Measurements from ENCODE around the gene CLSTN2.

Gene CLSTN2

GRCh38 chr3:140276703-140277102, 341.7 kb downstream of the CLSTN2 start:
- no peak for DNase-seq (ENCODE audit: low read depth in 2 of 2)

DNA sequence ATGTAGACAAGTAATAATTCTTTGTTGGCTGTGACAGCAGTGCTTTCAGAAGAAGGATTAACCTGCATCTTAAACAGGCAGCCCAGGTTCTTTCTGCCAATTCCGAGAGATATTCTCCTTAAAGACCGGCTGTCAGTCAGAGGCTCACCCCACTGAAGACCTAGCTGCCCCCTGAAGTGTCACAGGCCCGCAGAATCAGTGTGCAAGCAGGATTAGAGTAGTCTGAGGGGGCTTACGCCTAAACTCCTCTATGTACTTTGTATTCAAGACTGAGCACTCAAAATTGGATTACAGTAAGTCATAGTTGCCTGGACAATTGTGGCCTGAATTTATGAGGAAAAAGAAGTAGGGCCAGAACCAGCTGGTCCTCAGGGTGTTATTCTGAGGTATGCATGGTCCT, 342.9 kb downstream of the CLSTN2 start:
- DNase-seq (ENCODE audit: low read depth in 2 of 2), result no peak

DNA sequence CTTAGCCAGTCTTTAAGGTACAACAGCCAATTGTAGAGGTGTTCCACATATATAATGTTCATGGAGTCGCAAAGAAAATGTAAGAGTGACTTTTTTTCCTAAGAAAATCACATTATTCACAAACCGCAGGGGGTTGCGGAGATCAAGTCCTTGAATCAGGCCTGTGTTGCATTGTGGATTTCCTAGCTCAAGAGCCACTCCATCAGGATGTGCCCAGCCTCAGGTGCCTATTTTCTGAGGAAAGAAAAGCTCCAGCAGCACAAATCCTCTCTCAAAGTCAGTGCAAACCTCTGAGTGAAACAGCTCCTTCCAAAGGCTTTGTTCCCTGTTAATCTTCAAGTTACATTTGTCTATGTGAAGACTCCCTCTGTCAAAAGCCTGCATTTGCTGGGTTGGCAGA, 349.4 kb downstream of the CLSTN2 start:
- no peak for DNase-seq (ENCODE audit: low read depth in 2 of 2)

DNA sequence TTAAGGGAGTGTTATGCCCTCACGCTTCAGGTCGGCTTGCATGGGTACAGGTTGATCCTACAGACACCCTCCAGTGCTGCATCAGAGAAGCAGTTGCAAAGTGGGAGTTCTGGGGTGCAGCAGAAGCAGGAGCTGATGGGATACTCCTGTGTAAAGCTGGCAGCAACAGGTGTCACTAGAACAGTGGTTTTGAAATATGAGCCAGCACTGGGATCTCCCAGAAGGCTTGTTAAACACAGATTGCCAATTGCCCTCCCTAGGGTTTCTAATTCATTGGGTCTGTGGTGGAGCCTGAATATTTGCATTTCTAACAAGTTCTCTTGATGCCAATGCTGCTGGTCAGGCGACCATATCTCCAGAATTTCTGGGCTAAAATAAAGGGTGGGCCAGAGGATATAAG, 350.4 kb downstream of the CLSTN2 start:
- no peak for DNase-seq (ENCODE audit: low read depth in 2 of 2)

GRCh38 chr3:140288595-140288994, 353.6 kb downstream of the CLSTN2 start:
- DNase-seq (ENCODE audit: low read depth in 2 of 2), result no peak

DNA sequence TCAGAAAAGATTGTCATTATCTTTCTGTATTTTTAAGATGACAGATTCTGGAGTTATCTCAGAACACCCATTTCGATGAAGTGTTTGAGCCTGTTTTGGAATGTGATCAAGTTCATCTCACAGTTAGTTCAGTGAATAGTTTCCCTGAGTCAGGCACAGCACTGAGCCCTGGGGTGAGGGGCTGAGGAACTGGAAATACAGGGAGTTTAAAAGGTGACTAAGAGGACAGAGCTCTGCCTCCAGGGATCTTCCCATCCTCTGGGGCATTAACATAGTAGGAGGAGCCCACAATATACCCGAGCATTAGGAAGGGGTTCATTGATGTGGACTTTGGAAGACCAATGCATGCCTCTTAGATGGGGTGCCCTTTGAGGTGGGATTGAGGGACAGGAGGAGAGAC, 355.1 kb downstream of the CLSTN2 start:
- DNase-seq (ENCODE audit: low read depth in 2 of 2), result no peak

DNA sequence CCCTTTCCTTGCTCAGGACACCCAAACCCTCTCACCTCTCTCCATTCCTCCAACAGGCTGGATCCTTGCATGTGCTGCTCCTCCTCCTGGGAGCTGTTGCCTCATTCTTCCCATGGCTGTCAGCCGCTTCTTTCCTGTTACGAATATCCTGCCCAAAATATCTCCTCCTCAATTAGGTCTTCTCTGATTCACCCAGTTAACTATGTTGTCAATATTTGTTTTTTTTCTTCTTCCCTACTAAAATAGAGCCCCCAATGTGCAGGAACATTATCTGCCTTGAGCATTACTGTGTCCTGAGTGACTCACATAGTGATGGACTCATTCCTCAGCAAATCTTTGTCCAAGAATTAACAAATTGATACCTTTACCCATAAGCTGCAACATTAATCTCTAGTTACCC, 357.2 kb downstream of the CLSTN2 start:
- DNase-seq (ENCODE audit: low read depth in 2 of 2), result no peak

GRCh38 chr3:140292684-140293083, 357.7 kb downstream of the CLSTN2 start:
- DNase-seq (ENCODE audit: low read depth in 2 of 2), result no peak

- no peak for DNase-seq (ENCODE audit: low read depth in 2 of 2)
These were observed 359.1 kb downstream of the CLSTN2 start for GRCh38 chr3:140294058-140294457.

- no peak for DNase-seq (ENCODE audit: low read depth in 2 of 2)
These were observed 361.9 kb downstream of the CLSTN2 start for GRCh38 chr3:140296796-140297352.

GRCh38 chr3:140298043-140298442, 363.1 kb downstream of the CLSTN2 start:
- no peak for DNase-seq (ENCODE audit: low read depth in 2 of 2)

DNA sequence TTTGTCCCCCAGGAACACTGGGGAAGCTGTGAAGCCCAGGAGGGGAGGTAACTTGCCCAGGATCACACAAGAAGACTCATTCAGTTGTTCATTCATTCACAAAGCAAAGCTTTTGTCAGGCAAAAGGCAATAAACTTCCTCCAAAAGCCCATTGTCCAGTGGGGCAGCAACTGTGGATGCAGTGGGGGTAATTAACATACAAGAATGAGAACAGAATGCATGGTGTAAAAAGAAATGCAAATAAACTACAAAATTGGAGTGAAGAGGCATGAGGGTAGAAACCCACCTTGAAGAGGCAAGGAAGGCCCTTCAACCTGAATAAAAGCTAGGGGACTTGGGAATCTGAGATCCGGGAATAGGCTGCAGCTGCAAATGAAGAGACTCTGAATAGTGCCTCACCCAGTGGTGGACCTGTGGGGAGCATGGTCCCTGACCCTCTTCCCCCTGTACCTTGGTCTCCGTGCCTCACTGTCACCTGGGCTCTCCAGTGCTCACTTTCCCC, 363.6 kb downstream of the CLSTN2 start:
- DNase-seq (ENCODE audit: low read depth in 2 of 2), result no peak

- DNase-seq (ENCODE audit: low read depth in 2 of 2), result no peak
These were observed 368.9 kb downstream of the CLSTN2 start for GRCh38 chr3:140303875-140304274.

- DNase-seq (ENCODE audit: low read depth in 2 of 2), result no peak
These were observed 373.6 kb downstream of the CLSTN2 start for GRCh38 chr3:140308535-140308934.

DNA sequence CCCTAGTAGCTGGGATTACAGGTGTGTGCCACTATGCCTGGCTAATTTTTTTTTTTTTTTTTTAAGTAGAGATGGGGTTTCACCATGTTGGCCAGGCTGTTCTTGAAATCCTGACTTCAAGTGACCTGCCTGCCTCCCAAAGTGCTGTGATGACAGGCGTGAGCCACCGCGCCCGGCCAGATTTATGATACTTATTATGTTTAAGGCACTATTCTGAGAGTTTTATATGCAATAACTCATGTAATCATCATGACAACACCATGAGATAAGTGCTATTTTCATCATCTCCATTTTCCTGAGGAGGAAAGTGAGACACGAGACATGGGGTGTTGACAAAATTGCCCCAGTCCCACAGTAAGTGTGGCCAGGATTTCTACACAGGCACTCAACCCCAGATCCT, 376.4 kb downstream of the CLSTN2 start:
- no peak for DNase-seq (ENCODE audit: low read depth in 2 of 2)

DNA sequence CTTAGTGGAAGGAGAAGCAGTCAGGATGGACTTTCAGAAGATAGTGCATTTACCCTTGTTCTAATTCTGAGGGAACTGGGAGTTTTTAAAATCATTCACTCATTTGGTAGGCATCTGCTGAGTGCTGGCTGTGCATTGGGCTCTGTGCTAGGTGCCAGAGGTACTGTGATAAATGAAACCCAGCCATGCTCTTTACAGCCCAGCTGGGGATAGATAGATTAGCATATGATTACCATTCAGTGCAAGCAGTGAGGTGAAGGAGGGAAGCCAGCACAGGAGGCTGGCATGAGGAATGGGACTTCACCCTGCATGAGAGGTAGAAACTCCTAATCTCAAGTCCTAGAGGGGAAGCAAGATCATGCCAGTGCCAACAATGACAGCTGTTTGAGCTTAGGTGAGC, 381.0 kb downstream of the CLSTN2 start:
- no peak for DNase-seq (ENCODE audit: low read depth in 2 of 2)

- no peak for DNase-seq (ENCODE audit: low read depth in 2 of 2)
These were observed 381.5 kb downstream of the CLSTN2 start for GRCh38 chr3:140316466-140316865.

DNA sequence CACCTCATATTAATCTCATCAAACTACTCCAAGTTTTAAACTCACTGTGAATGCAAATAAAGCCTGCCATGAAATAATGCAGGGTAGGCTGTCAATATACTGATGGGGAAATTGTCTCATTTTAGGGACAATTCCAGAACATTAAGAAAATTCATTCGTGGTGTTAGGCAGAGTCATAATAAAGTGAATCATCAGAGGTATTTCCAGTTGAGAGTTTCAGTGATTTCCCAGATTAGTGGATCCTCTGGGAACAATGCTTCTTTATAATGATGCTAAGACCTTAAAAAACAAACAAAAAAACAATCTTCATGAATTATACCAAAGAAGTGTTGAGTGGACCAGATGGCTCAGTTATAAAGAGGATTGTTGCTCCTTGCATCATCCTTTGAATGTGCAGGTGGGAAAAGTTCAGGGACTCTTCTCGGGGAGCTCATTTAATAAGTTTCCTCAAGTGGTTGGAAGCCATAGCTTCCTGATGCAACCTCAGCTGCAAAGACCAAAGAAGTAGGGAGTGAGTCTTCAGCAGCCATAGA, 381.9 kb downstream of the CLSTN2 start:
- no peak for DNase-seq (ENCODE audit: low read depth in 2 of 2)

- no peak for DNase-seq (ENCODE audit: low read depth in 2 of 2)
These were observed 384.8 kb downstream of the CLSTN2 start for GRCh38 chr3:140319739-140320138.

DNA sequence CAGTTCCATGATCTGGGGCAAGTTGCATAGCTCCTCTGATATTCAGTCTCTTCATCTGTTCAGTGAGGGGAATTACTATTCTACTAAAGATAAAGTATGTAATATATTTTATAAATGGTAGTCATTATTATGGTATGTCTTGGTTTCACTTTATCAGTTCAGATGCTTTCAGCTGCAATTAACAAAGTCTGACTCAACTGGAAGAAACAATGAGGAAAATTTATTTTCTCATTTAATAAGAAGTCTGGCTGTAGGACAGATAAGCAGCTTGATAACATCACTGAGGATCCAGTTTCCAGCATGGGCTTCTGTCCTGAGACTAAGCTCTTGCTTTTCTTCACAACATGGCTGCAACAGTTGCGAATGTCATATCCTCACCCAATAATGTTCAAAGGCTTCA, 388.6 kb downstream of the CLSTN2 start:
- no peak for DNase-seq (ENCODE audit: low read depth in 2 of 2)

GRCh38 chr3:140332131-140332530, 397.1 kb downstream of the CLSTN2 start:
- no peak for DNase-seq (ENCODE audit: low read depth in 2 of 2)

DNA sequence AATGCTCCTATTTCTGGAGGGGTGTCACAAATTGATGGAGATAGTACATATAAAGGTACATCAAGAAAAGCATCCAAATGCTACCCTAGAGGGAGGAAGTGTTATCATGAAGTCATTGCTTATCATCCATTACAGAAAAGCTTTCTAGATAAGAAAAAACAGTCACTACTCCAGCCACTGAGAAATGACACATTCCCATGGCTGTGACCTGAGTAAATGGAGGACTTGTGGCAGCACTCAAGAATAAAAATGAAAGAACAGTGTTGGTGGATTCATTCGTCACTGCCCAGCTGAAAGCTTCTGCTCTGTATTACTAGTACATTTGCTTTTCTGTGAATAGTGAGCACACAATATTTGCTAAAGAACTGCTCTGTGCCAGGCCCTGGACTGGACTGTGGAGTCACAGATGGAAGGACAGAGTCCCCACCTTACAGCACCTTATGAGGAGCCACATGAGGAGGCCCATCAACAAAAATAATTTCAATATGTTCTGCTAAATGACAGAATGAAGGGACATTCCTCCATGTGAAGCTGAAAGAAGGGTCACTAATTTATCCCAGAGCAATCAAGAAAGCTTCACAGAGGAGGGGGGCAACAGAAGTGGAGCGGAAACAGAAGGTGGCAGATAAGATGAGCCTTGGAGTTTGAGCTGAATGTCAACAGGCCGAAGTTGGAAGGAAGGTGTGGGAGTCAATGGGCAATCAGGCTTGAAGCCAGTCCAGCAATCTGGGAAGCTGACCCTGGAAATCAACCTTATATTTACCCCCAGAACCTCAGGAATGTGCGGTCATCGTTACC, 399.3 kb downstream of the CLSTN2 start:
- DNase-seq (ENCODE audit: low read depth in 2 of 2), result no peak

GRCh38 chr3:140336465-140336864, 401.5 kb downstream of the CLSTN2 start:
- no peak for DNase-seq (ENCODE audit: low read depth in 2 of 2)

Measured in activated CD8-positive, alpha-beta memory T cell treated with anti-CD3 and anti-CD28 coated beads for 4 hours (primary cell).